ENCODE data around the gene BHLHE40.

- TF ChIP-seq CTCF (IDR thresholded peaks at IDR 0.05): no peak
- TF ChIP-seq POLR2AphosphoS5 (IDR thresholded peaks at IDR 0.05): no peak
- no peak for TF ChIP-seq POLR2A (IDR thresholded peaks at IDR 0.05)
Measured at GRCh38 chr3:5022187-5022965, 43.1 kb downstream of the BHLHE40 start.
